Liver (tissue), 9 donors: ENCODE measurements around the gene NAV2. TPM values are rescaled to one million over a fixed set of nuclear protein-coding genes. Genes with fewer than 3 reads are reported as not detected.

Experiments used
- DNase-seq: peaks from one replicate; pipeline ENCODE4 v3.0.0-alpha.2; 2017; ENCODE audit warnings: low spot score
- H3K27ac ChIP-seq, 2 donors: one replicate each; pipeline ENCODE4 v1.7.0; 2013; ENCODE audit warnings: inconsistent platforms in 2 of 2, low read length in 2 of 2, control low read depth in 1 of 2, low read depth in 1 of 2, mild to moderate bottlenecking in 1 of 2
- H3K27me3 ChIP-seq, 4 donors: one replicate each; pipeline versions ENCODE4 v1.6.1 to v1.7.0; 2013; ENCODE audit warnings: low read length in 3 of 4, inconsistent platforms in 1 of 4, mild to moderate bottlenecking in 1 of 4, moderate library complexity in 1 of 4; ENCODE audit not compliant: control insufficient read depth in 4 of 4, insufficient read depth in 4 of 4
- H3K36me3 ChIP-seq, 4 donors: one replicate each; pipeline versions ENCODE4 v1.6.1 to v1.7.0; 2013; ENCODE audit warnings: low read length in 3 of 4, mild to moderate bottlenecking in 3 of 4, low read depth in 1 of 4, moderate library complexity in 1 of 4; ENCODE audit not compliant: control insufficient read depth in 4 of 4, insufficient read depth in 3 of 4
- H3K4me1 ChIP-seq, 4 donors: one replicate each; pipeline versions ENCODE4 v1.6.1 to v1.7.0; 2013; ENCODE audit warnings: low read length in 3 of 4, mild to moderate bottlenecking in 3 of 4, moderate library complexity in 1 of 4; ENCODE audit not compliant: control insufficient read depth in 4 of 4, insufficient read depth in 4 of 4
- H3K4me3 ChIP-seq, 3 donors: one replicate each; pipeline versions ENCODE4 v1.6.1 to v1.7.0; 2013; ENCODE audit warnings: low read length in 3 of 3, control low read depth in 1 of 3, low read depth in 1 of 3, mild to moderate bottlenecking in 1 of 3
- H3K9ac ChIP-seq, 2 donors: one replicate each; pipeline ENCODE4 v1.7.0; 2013; ENCODE audit warnings: low read length in 2 of 2, mild to moderate bottlenecking in 2 of 2, moderate library complexity in 2 of 2, control low read depth in 1 of 2, low read depth in 1 of 2
- H3K9me3 ChIP-seq, 4 donors: one replicate each; pipeline versions ENCODE4 v1.6.1 to v1.7.0; 2013; ENCODE audit warnings: low read length in 3 of 4; ENCODE audit not compliant: control insufficient read depth in 4 of 4
- ATF3 ChIP-seq: IDR thresholded peaks from 2 replicates; pipeline ENCODE4 v1.6.1; 2016; ENCODE audit warnings: antibody characterized with exemption
- CTCF ChIP-seq: fragments of 150-350 bp; IDR thresholded peaks from 2 replicates; pipeline ENCODE4 v1.5.1; 2017; ENCODE audit warnings: improper control_type of control experiment, low read depth, low read length; ENCODE audit not compliant: missing input control
- EGR1 ChIP-seq, 2 donors: IDR thresholded peaks; 2 replicates each; pipeline ENCODE4 v1.6.1; 2016 to 2018; ENCODE audit warnings: antibody characterized with exemption in 2 of 2, low read depth in 2 of 2
- FOXA1 ChIP-seq: IDR thresholded peaks from 2 replicates; pipeline ENCODE4 v1.6.1; 2016; ENCODE audit warnings: antibody characterized with exemption
- FOXA2 ChIP-seq: IDR thresholded peaks from 2 replicates; pipeline ENCODE4 v1.6.1; 2016; ENCODE audit warnings: antibody characterized with exemption
- GABPA ChIP-seq, 2 donors: IDR thresholded peaks in 1 of 2; conservative IDR thresholded peaks in 1 of 2; 2 replicates each; pipeline ENCODE4 v1.6.1; 2016; ENCODE audit warnings: antibody characterized with exemption in 2 of 2, mild to moderate bottlenecking in 1 of 2, moderate library complexity in 1 of 2
- HNF4G ChIP-seq: IDR thresholded peaks from 2 replicates; pipeline ENCODE4 v1.6.1; 2016; ENCODE audit warnings: antibody characterized with exemption
- NR2F2 ChIP-seq: IDR thresholded peaks from 2 replicates; pipeline ENCODE4 v1.6.1; 2016; ENCODE audit warnings: antibody characterized with exemption
- RAD21 ChIP-seq, 2 donors: IDR thresholded peaks; 2 replicates each; pipeline ENCODE4 v1.6.1; 2016; ENCODE audit warnings: antibody characterized with exemption in 2 of 2, mild to moderate bottlenecking in 2 of 2
- REST ChIP-seq: IDR thresholded peaks from 2 replicates; pipeline ENCODE4 v1.6.1; 2016; ENCODE audit warnings: antibody characterized with exemption, mild to moderate bottlenecking
- SP1 ChIP-seq: IDR thresholded peaks from 2 replicates; pipeline ENCODE4 v1.6.1; 2018; ENCODE audit warnings: antibody characterized with exemption, mild to moderate bottlenecking
- YY1 ChIP-seq: IDR thresholded peaks from 2 replicates; pipeline ENCODE4 v1.6.1; 2016; ENCODE audit warnings: antibody characterized with exemption, mild to moderate bottlenecking
- WGBS: extraction: QIAGEN DNeasy Blood & Tissue Kit; methylation state at CpG from one replicate; pipeline ENCODE4 v1.1.7; 2013; 5-methylcytosine and 5-hydroxymethylcytosine counted together
- polyA plus RNA-seq, 2 donors: library from polyadenylated mRNA; stranded (reverse) in 1 of 2; unstranded in 1 of 2; fragments of 200-250 nt in 1 of 2; fragments of >200 nt in 1 of 2; fragmentation: Nextera tagmentation in 1 of 2; extraction: Ambion mirVana in 1 of 2; gene quantifications; one replicate each; pipeline versions ENCODE4 v1.2.1 to v1.2.3, GENCODE V29; 2013 to 2015
- total RNA-seq, 2 donors: library from RNA; depleted of rRNA; stranded (reverse); fragments of >200 nt; gene quantifications; one replicate each; pipeline ENCODE4 v1.2.3, GENCODE V29; 2014
- TF ChIP-seq, protein P1 (sequence below): IDR thresholded peaks from 2 replicates; pipeline ENCODE4 v1.6.1; 2016; ENCODE audit warnings: antibody characterized with exemption
- donor health status: healthy.
- donor health status: healthy.
- donor health status: healthy.
- donor health status: healthy.
- donor health status: healthy.

The NAV2 gene
- total and polyA plus RNA-seq, 4 donors = 6.3 to 20.5 (median 11.6) TPM

DNA sequence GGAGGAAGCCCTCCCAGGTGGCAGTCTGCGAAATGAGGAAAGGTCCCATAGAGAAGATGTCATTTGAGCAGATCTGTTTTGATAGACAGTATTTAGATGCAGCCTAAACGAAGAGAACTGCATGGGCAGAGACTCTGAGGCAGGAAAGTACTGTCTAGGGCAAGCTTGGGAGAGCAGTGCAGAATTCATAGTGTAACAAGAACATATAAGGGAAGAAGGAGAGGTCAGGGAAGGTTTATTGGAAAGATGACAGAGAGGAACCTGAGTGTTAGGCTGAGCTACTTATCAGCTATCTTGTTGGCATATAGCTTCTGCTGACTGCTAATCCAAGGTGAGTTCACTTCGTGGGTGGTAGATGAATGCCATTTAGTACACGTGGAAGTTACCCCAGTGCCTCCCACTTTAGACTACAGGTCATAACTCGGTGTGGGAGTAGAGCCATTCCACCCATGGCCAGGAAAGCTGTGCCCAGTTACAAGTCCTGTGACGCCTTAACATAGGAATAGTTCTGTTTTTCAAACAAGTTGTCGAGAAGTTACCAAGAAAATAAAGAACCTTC, 348.1 kb downstream of the NAV2 start:
- no peak for DNase-seq
- Histone ChIP-seq H3K27ac (peak overlapping the region in 1 of 2 donors; percentile 71), H3K9me3 (no peaks in the 10 kb centered on the region), H3K36me3 (peaks cover 6 to 24% (median 22%) of the 10 kb centered on the region in 4 donors), H3K4me3 (no peak overlapping the region), H3K9ac (no peak overlapping the region), H3K4me1 (peaks cover 0 to 8% (median 6%) of the 10 kb centered on the region in 4 donors), H3K27me3 (no peaks in the 10 kb centered on the region)
- 86% methylated on average over 7 of the region's 7 CpGs for WGBS
- TF ChIP-seq GABPA (IDR thresholded peaks at IDR 0.05 in 1 of 2, conservative IDR thresholded peaks at IDR 0.05 in 1 of 2) (no peak), SP1 (no peak)
- TF ChIP-seq, protein P1, sequence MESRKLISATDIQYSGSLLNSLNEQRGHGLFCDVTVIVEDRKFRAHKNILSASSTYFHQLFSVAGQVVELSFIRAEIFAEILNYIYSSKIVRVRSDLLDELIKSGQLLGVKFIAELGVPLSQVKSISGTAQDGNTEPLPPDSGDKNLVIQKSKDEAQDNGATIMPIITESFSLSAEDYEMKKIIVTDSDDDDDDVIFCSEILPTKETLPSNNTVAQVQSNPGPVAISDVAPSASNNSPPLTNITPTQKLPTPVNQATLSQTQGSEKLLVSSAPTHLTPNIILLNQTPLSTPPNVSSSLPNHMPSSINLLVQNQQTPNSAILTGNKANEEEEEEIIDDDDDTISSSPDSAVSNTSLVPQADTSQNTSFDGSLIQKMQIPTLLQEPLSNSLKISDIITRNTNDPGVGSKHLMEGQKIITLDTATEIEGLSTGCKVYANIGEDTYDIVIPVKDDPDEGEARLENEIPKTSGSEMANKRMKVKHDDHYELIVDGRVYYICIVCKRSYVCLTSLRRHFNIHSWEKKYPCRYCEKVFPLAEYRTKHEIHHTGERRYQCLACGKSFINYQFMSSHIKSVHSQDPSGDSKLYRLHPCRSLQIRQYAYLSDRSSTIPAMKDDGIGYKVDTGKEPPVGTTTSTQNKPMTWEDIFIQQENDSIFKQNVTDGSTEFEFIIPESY = no peak

DNA sequence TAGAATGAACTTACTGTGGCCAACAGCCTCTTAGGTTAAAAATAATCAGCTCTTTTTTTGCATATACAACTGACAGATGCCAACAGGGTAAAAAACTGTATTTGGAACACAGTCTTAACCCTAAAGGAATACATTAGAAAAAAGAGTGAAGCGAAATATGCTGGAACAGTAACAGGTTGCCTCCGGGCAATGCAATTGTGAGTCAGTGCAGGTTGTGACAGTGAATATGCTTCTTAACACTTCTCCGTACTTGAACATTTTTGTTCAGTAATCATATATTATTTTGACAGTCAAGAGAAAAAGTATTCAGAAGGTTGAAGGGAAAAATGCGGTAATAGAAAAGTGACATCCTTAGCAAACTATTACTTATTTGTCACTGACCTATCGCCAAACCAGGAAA, 349.1 kb downstream of the NAV2 start:
- no peak overlapping the region for H3K27ac ChIP-seq
- no peak overlapping the region for H3K9ac ChIP-seq
- TF ChIP-seq FOXA1 (no peak), YY1 (no peak), ATF3 (no peak), HNF4G (no peak), GABPA (IDR thresholded peaks at IDR 0.05 in 1 of 2, conservative IDR thresholded peaks at IDR 0.05 in 1 of 2) (no peak), NR2F2 (no peak)
- TF ChIP-seq, protein P1 = no peak
- H3K4me3 ChIP-seq = no peak overlapping the region
- peaks cover 0 to 8% (median 6%) of the 10 kb centered on the region in 4 donors for H3K4me1 ChIP-seq
- H3K9me3 ChIP-seq = no peaks in the 10 kb centered on the region
- no peaks in the 10 kb centered on the region for H3K27me3 ChIP-seq
- H3K36me3 ChIP-seq = peaks cover 6 to 15% (median 13%) of the 10 kb centered on the region in 4 donors
- DNase-seq = no peak
- WGBS = 95% methylated on average over 5 of the region's 5 CpGs

DNA sequence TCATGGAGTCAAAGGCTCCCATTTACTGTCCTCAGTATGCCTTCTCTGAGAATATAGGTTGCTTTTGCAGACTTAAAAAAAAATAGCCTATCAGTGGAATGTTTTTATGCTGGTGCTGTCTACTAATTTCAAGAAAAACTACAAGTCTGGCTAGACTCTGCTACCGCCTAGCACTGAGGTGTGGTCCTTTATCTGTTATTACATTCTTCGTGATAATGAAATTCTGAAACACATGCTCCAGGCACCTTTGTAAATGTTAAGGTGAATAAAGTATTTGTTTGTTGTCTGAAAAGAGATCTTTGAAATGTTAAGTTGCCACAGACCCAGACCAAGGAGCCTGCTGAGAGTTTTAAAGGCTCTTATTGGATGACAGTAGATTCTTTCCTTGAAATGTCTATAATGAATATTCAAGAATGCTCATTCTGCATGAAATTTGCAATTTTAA, 352.3 kb downstream of the NAV2 start:
- Histone ChIP-seq H3K27me3 (no peaks in the 10 kb centered on the region), H3K4me3 (no peak overlapping the region), H3K27ac (no peak overlapping the region), H3K4me1 (peaks cover 0 to 2% (median 0%) of the 10 kb centered on the region in 4 donors), H3K36me3 (peaks cover 9 to 25% (median 19%) of the 10 kb centered on the region in 4 donors), H3K9ac (no peak overlapping the region), H3K9me3 (no peaks in the 10 kb centered on the region)
- no peak for DNase-seq
- WGBS = 93% methylated on average over 2 of the region's 2 CpGs
- TF ChIP-seq ATF3 (no peak), GABPA (IDR thresholded peaks at IDR 0.05 in 1 of 2, conservative IDR thresholded peaks at IDR 0.05 in 1 of 2) (no peak), YY1 (no peak), EGR1 (IDR thresholded peaks at IDR 0.05; ENCODE audit: low read depth in 2 of 2) (no peak), RAD21 (IDR thresholded peaks at IDR 0.05) (no peak), SP1 (no peak), NR2F2 (no peak), HNF4G (no peak), FOXA2 (no peak), REST (no peak), FOXA1 (no peak), CTCF (no peak)
- TF ChIP-seq, protein P1 = no peak
